Esophagus squamous epithelium (tissue), 5 donors: ENCODE data around the gene RNASE4. TPM values are rescaled to one million over a fixed set of nuclear protein-coding genes. Genes with fewer than 3 reads are reported as not detected.
"Not testable (repeated sequence)": the region's sequence is repeated elsewhere in the genome, so short reads cannot be mapped to it uniquely, and the experiment has no call there.

ENCODE experiments used
- DNase-seq: peaks from one replicate; lab custom pipeline; 2025; lab: John Stamatoyannopoulos, UW
- H3K27ac ChIP-seq, 4 donors: fragments of 200-600 bp; sonication (generic); one replicate each; pipeline ENCODE4 v1.5.1; 2016 to 2019; ENCODE audit warnings: mild to moderate bottlenecking in 1 of 4
- H3K27me3 ChIP-seq, 4 donors: fragments of 200-600 bp; sonication (generic); 1 replicate in 3 of 4; 2 replicates in 1 of 4; pipeline versions ENCODE4 v1.5.1 to v1.6.0; 2017 to 2021; ENCODE audit warnings: antibody characterized with exemption in 1 of 4
- H3K36me3 ChIP-seq, 3 donors: fragments of 200-600 bp; sonication (generic); one replicate each; pipeline ENCODE4 v1.5.1; 2016 to 2019
- H3K4me1 ChIP-seq, 3 donors: fragments of 200-600 bp; sonication (generic); one replicate each; pipeline ENCODE4 v1.5.1; 2017 to 2019
- H3K4me3 ChIP-seq, 4 donors: fragments of 200-600 bp; sonication (generic); 1 replicate in 3 of 4; 2 replicates in 1 of 4; pipeline ENCODE4 v1.5.1; 2016 to 2019; ENCODE audit warnings: mild to moderate bottlenecking in 2 of 4, moderate library complexity in 1 of 4
- H3K9me3 ChIP-seq, 3 donors: fragments of 200-600 bp; sonication (generic); one replicate each; pipeline ENCODE4 v1.5.1; 2016 to 2019
- CTCF ChIP-seq, 6 experiments: fragments of 450-650 bp in 4 of 6; fragments of 200-600 bp in 2 of 6; sonication (generic) in 2 of 6; IDR thresholded peaks; one replicate each; pipeline ENCODE4 v1.5.1; 2016 to 2019; ENCODE audit warnings: antibody characterized with exemption in 6 of 6, mild to moderate bottlenecking in 4 of 6, moderate library complexity in 4 of 6
- POLR2A ChIP-seq, 4 donors: fragments of 450-650 bp; IDR thresholded peaks; one replicate each; pipeline ENCODE4 v1.6.1; 2017; ENCODE audit warnings: antibody characterized with exemption in 4 of 4, mild to moderate bottlenecking in 4 of 4, moderate library complexity in 3 of 4
- WGBS, 2 donors: methylation state at CpG; one replicate each; pipeline ENCODE4 v1.1.5; 2018; 5-methylcytosine and 5-hydroxymethylcytosine counted together
- intact Hi-C: fragments of 100-400 bp; cut with DNase I; formaldehyde crosslinking; loops from one replicate; pipeline ENCODE4 v1.15.0; 2022
- total RNA-seq, 4 donors: library from RNA; depleted of rRNA; stranded (reverse); fragments of >200 nt; gene quantifications; one replicate each; pipeline ENCODE4 v1.1.0, GENCODE V29; 2016
- donor health status: DM: yes; HTN: yes; CAD: no.

Gene RNASE4
- total RNA-seq, 4 donors from 2014 or later: 4.0 to 73.1 (median 19.5) TPM

- Histone ChIP-seq H3K4me1 (peaks cover 6 to 14% (median 12%) of the 10 kb centered on the region in 3 donors), H3K27ac (no peak overlapping the region), H3K9me3 (no peaks in the 10 kb centered on the region), H3K36me3 (no peaks in the 10 kb centered on the region), H3K27me3 (peaks cover 0 to 98% (median 0%) of the 10 kb centered on the region in 4 donors), H3K4me3 (peak overlapping the region in 3 of 4 donors; percentile 26 to 56 (median 39))
- intact Hi-C loops: no loop called here
- peak; percentile 39 to 81 (median 57) for TF ChIP-seq CTCF (IDR thresholded peaks at IDR 0.05)
- TF ChIP-seq POLR2A (IDR thresholded peaks at IDR 0.05): no peak
- 1 to 18% methylated on average over 8 to 17 of the region's 31 CpGs for WGBS, 2 donors
- DNase-seq: peak; percentile 10
Measured at GRCh38 chr14:20662968-20663732, 21.2 kb upstream of the RNASE4 start.

GRCh38 chr14:20666400-20666961 lies 17.9 kb upstream of the RNASE4 start:
- H3K4me1 ChIP-seq: peaks cover 6 to 14% (median 12%) of the 10 kb centered on the region in 3 donors
- DNase-seq, H3K27ac ChIP-seq, H3K9me3 ChIP-seq, H3K36me3 ChIP-seq, intact Hi-C loops, H3K4me3 ChIP-seq: not testable (repeated sequence)
- WGBS, 2 donors: 73 to 76% methylated on average over 7 of the region's 7 CpGs
- H3K27me3 ChIP-seq: peaks cover 0 to 66% (median 0%) of the 10 kb centered on the region in 4 donors

GRCh38 chr14:20667957-20668356 lies 16.4 kb upstream of the RNASE4 start:
- DNase-seq: no peak
- WGBS, 2 donors: 44 to 73% methylated on average over 1 to 2 of the region's 2 CpGs
- intact Hi-C loops: no loop called here
- no peak for TF ChIP-seq POLR2A (IDR thresholded peaks at IDR 0.05)
- no peak for TF ChIP-seq CTCF (IDR thresholded peaks at IDR 0.05)
- Histone ChIP-seq H3K4me1 (peaks cover 6 to 10% (median 9%) of the 10 kb centered on the region in 3 donors), H3K36me3 (no peaks in the 10 kb centered on the region), H3K27me3 (peaks cover 0 to 54% (median 0%) of the 10 kb centered on the region in 4 donors), H3K27ac (no peak overlapping the region), H3K9me3 (no peaks in the 10 kb centered on the region), H3K4me3 (no peak overlapping the region)

- no peak for TF ChIP-seq POLR2A (IDR thresholded peaks at IDR 0.05)
- TF ChIP-seq CTCF (IDR thresholded peaks at IDR 0.05): no peak
- intact Hi-C loops: no loop called here
Measured at GRCh38 chr14:20668969-20669368, 15.4 kb upstream of the RNASE4 start.

GRCh38 chr14:20671597-20672283 lies 12.6 kb upstream of the RNASE4 start:
- Histone ChIP-seq H3K9me3 (no peaks in the 10 kb centered on the region), H3K27me3 (peaks cover 0 to 27% (median 0%) of the 10 kb centered on the region in 4 donors), H3K36me3 (no peaks in the 10 kb centered on the region), H3K27ac (no peak overlapping the region), H3K4me3 (no peak overlapping the region), H3K4me1 (no peaks in the 10 kb centered on the region)
- 55 to 80% methylated on average over 3 to 4 of the region's 4 CpGs for WGBS, 2 donors
- no peak for DNase-seq
- TF ChIP-seq POLR2A (IDR thresholded peaks at IDR 0.05) (no peak), CTCF (IDR thresholded peaks at IDR 0.05) (no peak)
- intact Hi-C loops: no loop called here

More at GRCh38 chr14:20668969-20669368, 15.4 kb upstream of the RNASE4 start:
- DNase-seq: no peak
- Histone ChIP-seq H3K4me1 (peaks cover 0 to under 1% (median 0%) of the 10 kb centered on the region in 3 donors), H3K4me3 (no peak overlapping the region), H3K27me3 (peaks cover 0 to 53% (median 0%) of the 10 kb centered on the region in 4 donors), H3K27ac (no peak overlapping the region), H3K9me3 (no peaks in the 10 kb centered on the region), H3K36me3 (no peaks in the 10 kb centered on the region)
- WGBS, 2 donors: 60% methylated on average over 2 of the region's 2 CpGs; no CpG with 5 or more reads in 1 of the 2 donors
